ENCODE data around the gene PAM. TPM values are rescaled to one million over a fixed set of nuclear protein-coding genes. Genes with fewer than 3 reads are reported as not detected.

The PAM gene
- polyA plus RNA-seq, 1 donor from 2014 or later = 363 TPM

GRCh38 chr5:102733534-102733933 is 21.6 kb upstream of the PAM start:
- H3K4me3 ChIP-seq (ENCODE audit: low read length) = peak overlapping the region; percentile 14
- no peaks in the 10 kb centered on the region for H3K9me2 ChIP-seq (ENCODE audit: insufficient read depth, low read length)
- no peaks in the 10 kb centered on the region for H3K9me3 ChIP-seq (ENCODE audit: low read length)
- H3K9ac ChIP-seq (ENCODE audit: low read length) = no peak overlapping the region
- TF ChIP-seq RAD21 (conservative IDR thresholded peaks at IDR 0.05) (no peak), POLR2AphosphoS5 (IDR thresholded peaks at IDR 0.05) (peak; percentile 64), MXI1 (conservative IDR thresholded peaks at IDR 0.05; ENCODE audit: poor library complexity, severe bottlenecking) (no peak), EP300 (conservative IDR thresholded peaks at IDR 0.05; ENCODE audit: poor library complexity, severe bottlenecking) (peak; percentile 93)
- H3K4me2 ChIP-seq (ENCODE audit: low read length) = peak overlapping the region; percentile 31
- H3F3A ChIP-seq (ENCODE audit: insufficient read depth, low read length, poor library complexity, severe bottlenecking) = no peaks in the 10 kb centered on the region
- no peaks in the 10 kb centered on the region for H4K20me1 ChIP-seq (ENCODE audit: insufficient read depth)
- H3K36me3 ChIP-seq (ENCODE audit: insufficient read depth, low read length) = no peaks in the 10 kb centered on the region
- no peaks in the 10 kb centered on the region for H3K79me2 ChIP-seq (replicated peaks; ENCODE audit: insufficient read depth, low read length)
- H2AFZ ChIP-seq (ENCODE audit: low read depth, low read length) = no peak overlapping the region
- H3K27ac ChIP-seq (ENCODE audit: low read length) = peak overlapping the region; percentile 43
- H3K27me3 ChIP-seq (ENCODE audit: insufficient read depth, low read depth, low read length) = no peaks in the 10 kb centered on the region

GRCh38 chr5:102737161-102737560 is 17.9 kb upstream of the PAM start:
- Histone ChIP-seq H3F3A (ENCODE audit: insufficient read depth, low read length, poor library complexity, severe bottlenecking) (no peaks in the 10 kb centered on the region), H3K27ac (ENCODE audit: low read length) (no peak overlapping the region), H3K9me3 (ENCODE audit: low read length) (no peaks in the 10 kb centered on the region), H3K4me3 (ENCODE audit: low read length) (no peak overlapping the region), H2AFZ (ENCODE audit: low read depth, low read length) (no peak overlapping the region), H3K79me2 (replicated peaks; ENCODE audit: insufficient read depth, low read length) (no peaks in the 10 kb centered on the region), H3K36me3 (ENCODE audit: insufficient read depth, low read length) (no peaks in the 10 kb centered on the region), H3K27me3 (ENCODE audit: insufficient read depth, low read depth, low read length) (no peaks in the 10 kb centered on the region), H3K9ac (ENCODE audit: low read length) (no peak overlapping the region), H4K20me1 (ENCODE audit: insufficient read depth) (no peaks in the 10 kb centered on the region), H3K9me2 (ENCODE audit: insufficient read depth, low read length) (no peaks in the 10 kb centered on the region), H3K4me2 (ENCODE audit: low read length) (no peak overlapping the region)
- TF ChIP-seq CTCF (IDR thresholded peaks at IDR 0.05; ENCODE audit: poor library complexity, severe bottlenecking) (no peak), TAF1 (IDR thresholded peaks at IDR 0.05; ENCODE audit: low read depth) (no peak), SMC3 (conservative IDR thresholded peaks at IDR 0.05; ENCODE audit: poor library complexity) (no peak), RAD21 (conservative IDR thresholded peaks at IDR 0.05) (no peak), MXI1 (conservative IDR thresholded peaks at IDR 0.05; ENCODE audit: poor library complexity, severe bottlenecking) (no peak), REST (IDR thresholded peaks at IDR 0.05; ENCODE audit: borderline replicate concordance) (no peak), EP300 (conservative IDR thresholded peaks at IDR 0.05; ENCODE audit: poor library complexity, severe bottlenecking) (no peak), POLR2AphosphoS5 (IDR thresholded peaks at IDR 0.05) (no peak)

GRCh38 chr5:102737805-102738469 is 17.2 kb upstream of the PAM start:
- Histone ChIP-seq H3K9me2 (ENCODE audit: insufficient read depth, low read length) (no peaks in the 10 kb centered on the region), H3K36me3 (ENCODE audit: insufficient read depth, low read length) (no peaks in the 10 kb centered on the region), H3F3A (ENCODE audit: insufficient read depth, low read length, poor library complexity, severe bottlenecking) (no peaks in the 10 kb centered on the region), H2AFZ (ENCODE audit: low read depth, low read length) (no peak overlapping the region), H3K4me2 (ENCODE audit: low read length) (no peak overlapping the region), H3K27me3 (ENCODE audit: insufficient read depth, low read depth, low read length) (no peaks in the 10 kb centered on the region), H3K79me2 (replicated peaks; ENCODE audit: insufficient read depth, low read length) (no peaks in the 10 kb centered on the region), H3K27ac (ENCODE audit: low read length) (no peak overlapping the region), H3K9ac (ENCODE audit: low read length) (no peak overlapping the region), H3K4me3 (ENCODE audit: low read length) (no peak overlapping the region), H3K9me3 (ENCODE audit: low read length) (no peaks in the 10 kb centered on the region), H4K20me1 (ENCODE audit: insufficient read depth) (no peaks in the 10 kb centered on the region)
- TF ChIP-seq RAD21 (conservative IDR thresholded peaks at IDR 0.05) (no peak), REST (IDR thresholded peaks at IDR 0.05; ENCODE audit: borderline replicate concordance) (no peak), TAF1 (IDR thresholded peaks at IDR 0.05; ENCODE audit: low read depth) (no peak), CTCF (IDR thresholded peaks at IDR 0.05; ENCODE audit: poor library complexity, severe bottlenecking) (no peak), MXI1 (conservative IDR thresholded peaks at IDR 0.05; ENCODE audit: poor library complexity, severe bottlenecking) (no peak), SMC3 (conservative IDR thresholded peaks at IDR 0.05; ENCODE audit: poor library complexity) (no peak), POLR2AphosphoS5 (IDR thresholded peaks at IDR 0.05) (no peak), EP300 (conservative IDR thresholded peaks at IDR 0.05; ENCODE audit: poor library complexity, severe bottlenecking) (no peak)

Data from neural cell (in vitro differentiated cells).